WTC11 (cell line): ENCODE results near the gene RHOT2. TPM values are rescaled to one million over a fixed set of nuclear protein-coding genes. Genes with fewer than 3 reads are reported as not detected.

Source experiments
- ATAC-seq: fragments of 200-7000 bp; cut with Tn5 transposase; 2 replicates; pipeline ENCODE4 v1.10.0; 2021; ENCODE audit warnings: mild to moderate bottlenecking, moderate library complexity
- CTCF ChIA-PET: fragments of 300-600 bp; sonication (Branson Sonifier 250); formaldehyde crosslinking; loops from one replicate; lab custom pipeline; 2021; ENCODE audit warnings: antibody characterized with exemption; lab: Charles Lee
- POLR2A ChIA-PET: fragments of 350-600 bp; sonication (Branson Sonifier 250); formaldehyde crosslinking; loops from one replicate; lab custom pipeline; 2021; ENCODE audit warnings: antibody characterized with exemption; lab: Charles Lee
- DNase-seq: peaks from one replicate; pipeline ENCODE4 v3.0.0; 2021; ENCODE audit warnings: low spot score
- H3K27ac Mint-ChIP-seq: 2 replicates; pipeline ENCODE4 v1.8.0; 2021; ENCODE audit warnings: mixed read lengths
- H3K27me3 Mint-ChIP-seq: 2 replicates; pipeline ENCODE4 v1.8.0; 2021; ENCODE audit warnings: low read depth, mild to moderate bottlenecking, moderate library complexity, mixed read lengths
- H3K36me3 Mint-ChIP-seq: 2 replicates; pipeline ENCODE4 v1.8.0; 2021; ENCODE audit warnings: mixed read lengths
- H3K4me1 Mint-ChIP-seq: 2 replicates; pipeline ENCODE4 v1.8.0; 2022; ENCODE audit warnings: mixed read lengths
- H3K4me3 Mint-ChIP-seq: 2 replicates; pipeline ENCODE4 v1.8.0; 2021; ENCODE audit warnings: mild to moderate bottlenecking, moderate library complexity, mixed read lengths
- H3K9me3 Mint-ChIP-seq: 2 replicates; pipeline ENCODE4 v1.8.0; 2021; ENCODE audit warnings: mixed read lengths
- AFF4 ChIP-seq: sonication (generic); formaldehyde crosslinking; IDR thresholded peaks from 2 replicates; pipeline ENCODE4 v1.8.1; 2023; ENCODE audit warnings: mild to moderate bottlenecking, missing genetic modification reagents, borderline replicate concordance
- CREB1 ChIP-seq: sonication (generic); formaldehyde crosslinking; IDR thresholded peaks from 2 replicates; pipeline ENCODE4 v1.8.0; 2023; ENCODE audit warnings: mild to moderate bottlenecking, missing genetic modification reagents
- ETV6 ChIP-seq: sonication (generic); formaldehyde crosslinking; IDR thresholded peaks from 2 replicates; pipeline ENCODE4 v1.8.1; 2022; ENCODE audit warnings: mild to moderate bottlenecking, missing genetic modification reagents
- IRF1 ChIP-seq: sonication (generic); formaldehyde crosslinking; IDR thresholded peaks from 2 replicates; pipeline ENCODE4 v1.8.0; 2023; ENCODE audit warnings: missing genetic modification reagents
- MYBL2 ChIP-seq: sonication (generic); formaldehyde crosslinking; IDR thresholded peaks from 2 replicates; pipeline ENCODE4 v1.8.1; 2023; ENCODE audit warnings: mild to moderate bottlenecking, moderate library complexity, missing genetic modification reagents
- NFATC4 ChIP-seq: fragments of 250-450 bp; sonication (Bioruptor Pico); IDR thresholded peaks from 2 replicates; pipeline ENCODE4 v1.9.0; 2021; ENCODE audit warnings: mild to moderate bottlenecking
- NFYB ChIP-seq: sonication (generic); formaldehyde crosslinking; conservative IDR thresholded peaks from 2 replicates; pipeline ENCODE4 v1.8.0; 2022; ENCODE audit warnings: low read depth, missing genetic modification reagents
- NR2C2 ChIP-seq: sonication (generic); formaldehyde crosslinking; IDR thresholded peaks from 2 replicates; pipeline ENCODE4 v1.8.0; 2022; ENCODE audit warnings: mild to moderate bottlenecking, missing genetic modification reagents
- NR3C1 ChIP-seq: sonication (generic); formaldehyde crosslinking; conservative IDR thresholded peaks from 2 replicates; pipeline ENCODE4 v1.8.1; 2023; ENCODE audit warnings: low read depth, mild to moderate bottlenecking, missing genetic modification reagents
- SMAD3 ChIP-seq: sonication (generic); formaldehyde crosslinking; IDR thresholded peaks from 2 replicates; pipeline ENCODE4 v1.8.0; 2022; ENCODE audit warnings: missing genetic modification reagents, mild to moderate bottlenecking, borderline replicate concordance
- TEAD1 ChIP-seq: sonication (generic); formaldehyde crosslinking; IDR thresholded peaks from 2 replicates; pipeline ENCODE4 v1.8.0; 2022; ENCODE audit warnings: mild to moderate bottlenecking, missing genetic modification reagents
- TEAD4 ChIP-seq: sonication (generic); formaldehyde crosslinking; IDR thresholded peaks from 2 replicates; pipeline ENCODE4 v1.8.0; 2022; ENCODE audit warnings: mild to moderate bottlenecking, missing genetic modification reagents
- ZBTB21 ChIP-seq: sonication (generic); formaldehyde crosslinking; IDR thresholded peaks from 2 replicates; pipeline ENCODE4 v1.8.1; 2023; ENCODE audit warnings: mild to moderate bottlenecking, missing genetic modification reagents, borderline replicate concordance
- ZNF423 ChIP-seq: fragments of 250-450 bp; sonication (Bioruptor Pico); IDR thresholded peaks from 2 replicates; pipeline ENCODE4 v2.1.2; 2022; ENCODE audit warnings: mild to moderate bottlenecking, moderate library complexity
- total RNA-seq: library from RNA; stranded (reverse); gene quantifications from 3 replicates; pipeline ENCODE4 v1.2.3, GENCODE V29; 2021
- TF ChIP-seq, protein P1 (sequence below): sonication (generic); formaldehyde crosslinking; IDR thresholded peaks from 2 replicates; pipeline ENCODE4 v1.8.1; 2023; ENCODE audit warnings: mild to moderate bottlenecking, missing genetic modification reagents, moderate library complexity

The RHOT2 gene
- total RNA-seq, 1 experiment from 2014 or later, result 285 TPM

- Mint-ChIP-seq H3K4me3 (no peak overlapping the region), H3K27ac (no peak overlapping the region), H3K4me1 (peaks cover 10% of the 10 kb centered on the region; the same call in 1 of the 2 replicates), H3K36me3 (no peaks in the 10 kb centered on the region), H3K27me3 (no peaks in the 10 kb centered on the region), H3K9me3 (no peaks in the 10 kb centered on the region)
- CTCF ChIA-PET, result interaction anchor here (1.8 to 6.4 kb wide), 4 partner anchors 9 to 94 kb away, joined by 4 to 54 read pairs (median 21); partner anchors contain the start of genes CIAO3 and METTL26
- DNase-seq (no peak), ATAC-seq (no peak)
- no peak for TF ChIP-seq ETV6 (CRISPR knock-in tag)
- no peak for TF ChIP-seq ZNF423 (CRISPR knock-in tag)
- TF ChIP-seq NFYB, result no peak
- no peak for TF ChIP-seq IRF1 (CRISPR knock-in tag)
- TF ChIP-seq NR2C2 (CRISPR knock-in tag), result no peak
- no peak for TF ChIP-seq CREB1 (CRISPR knock-in tag)
- no peak for TF ChIP-seq SMAD3 (CRISPR knock-in tag)
- no peak for TF ChIP-seq MYBL2 (CRISPR knock-in tag)
- TF ChIP-seq AFF4, result no peak
- TF ChIP-seq TEAD4, result no peak
- POLR2A ChIA-PET, result interaction anchor here (2.3 kb wide), 1 partner anchor 10 kb away, joined by 7 read pairs; the partner anchor contains the start of gene METTL26
Observed at GRCh38 chr16:646679-647172, 21.2 kb upstream of the RHOT2 start.

- H3K36me3 Mint-ChIP-seq, result no peaks in the 10 kb centered on the region
- no peaks in the 10 kb centered on the region for H3K27me3 Mint-ChIP-seq
- no peaks in the 10 kb centered on the region for H3K9me3 Mint-ChIP-seq
- ChIA-PET POLR2A (interaction anchor here (0.5 to 2.3 kb wide), 3 partner anchors 9 to 265 kb away, joined by 4 to 7 read pairs (median 7); partner anchors contain the start of gene METTL26), CTCF (interaction anchor here (0.6 to 6.4 kb wide), 31 partner anchors 10 to 277 kb away, joined by 3 to 54 read pairs (median 5); partner anchors contain the start of genes ANTKMT, CIAO3, DECR2 and METTL26)
- no peak overlapping the region for H3K27ac Mint-ChIP-seq
- H3K4me1 Mint-ChIP-seq, result peaks cover 10% of the 10 kb centered on the region; the same call in 1 of the 2 replicates
- DNase-seq (no peak), ATAC-seq (no peak)
- no peak overlapping the region for H3K4me3 Mint-ChIP-seq
- TF ChIP-seq NR3C1 (CRISPR knock-in tag) (no peak), NFATC4 (CRISPR knock-in tag) (0 out of 2 replicates have a peak, but pooled peaks have one; percentile 15), TEAD1 (CRISPR knock-in tag) (no peak), ZBTB21 (CRISPR knock-in tag) (no peak)
- TF ChIP-seq, protein P1, sequence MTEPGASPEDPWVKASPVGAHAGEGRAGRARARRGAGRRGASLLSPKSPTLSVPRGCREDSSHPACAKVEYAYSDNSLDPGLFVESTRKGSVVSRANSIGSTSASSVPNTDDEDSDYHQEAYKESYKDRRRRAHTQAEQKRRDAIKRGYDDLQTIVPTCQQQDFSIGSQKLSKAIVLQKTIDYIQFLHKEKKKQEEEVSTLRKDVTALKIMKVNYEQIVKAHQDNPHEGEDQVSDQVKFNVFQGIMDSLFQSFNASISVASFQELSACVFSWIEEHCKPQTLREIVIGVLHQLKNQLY (CRISPR knock-in tag), result 0 out of 2 replicates have a peak, but pooled peaks have one; percentile 18
Observed at GRCh38 chr16:647173-647902, 20.6 kb upstream of the RHOT2 start.
